ENCODE measurements around the gene DOCK11.

GRCh38 chrX:118551426-118551825, 55.8 kb downstream of the DOCK11 start:
- TF ChIP-seq, protein P1, sequence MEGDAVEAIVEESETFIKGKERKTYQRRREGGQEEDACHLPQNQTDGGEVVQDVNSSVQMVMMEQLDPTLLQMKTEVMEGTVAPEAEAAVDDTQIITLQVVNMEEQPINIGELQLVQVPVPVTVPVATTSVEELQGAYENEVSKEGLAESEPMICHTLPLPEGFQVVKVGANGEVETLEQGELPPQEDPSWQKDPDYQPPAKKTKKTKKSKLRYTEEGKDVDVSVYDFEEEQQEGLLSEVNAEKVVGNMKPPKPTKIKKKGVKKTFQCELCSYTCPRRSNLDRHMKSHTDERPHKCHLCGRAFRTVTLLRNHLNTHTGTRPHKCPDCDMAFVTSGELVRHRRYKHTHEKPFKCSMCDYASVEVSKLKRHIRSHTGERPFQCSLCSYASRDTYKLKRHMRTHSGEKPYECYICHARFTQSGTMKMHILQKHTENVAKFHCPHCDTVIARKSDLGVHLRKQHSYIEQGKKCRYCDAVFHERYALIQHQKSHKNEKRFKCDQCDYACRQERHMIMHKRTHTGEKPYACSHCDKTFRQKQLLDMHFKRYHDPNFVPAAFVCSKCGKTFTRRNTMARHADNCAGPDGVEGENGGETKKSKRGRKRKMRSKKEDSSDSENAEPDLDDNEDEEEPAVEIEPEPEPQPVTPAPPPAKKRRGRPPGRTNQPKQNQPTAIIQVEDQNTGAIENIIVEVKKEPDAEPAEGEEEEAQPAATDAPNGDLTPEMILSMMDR (conservative IDR thresholded peaks at IDR 0.05 in 1 of 2, IDR thresholded peaks at IDR 0.05 in 1 of 2; ENCODE audit: low read depth in 1 of 2, low read length in 2 of 2), result no peak
- no peak for TF ChIP-seq EZH2 (IDR thresholded peaks at IDR 0.05; ENCODE audit: low read length, missing control alignments)

Data from fibroblast of lung (primary cell).